Liver (tissue), 3 donors: ENCODE results near the gene NCOA3.

Experiments used
- CTCF ChIP-seq: fragments of 150-350 bp; IDR thresholded peaks from 2 replicates; pipeline ENCODE4 v1.5.1; 2017; ENCODE audit warnings: improper control_type of control experiment, low read depth, low read length; ENCODE audit not compliant: missing input control
- TAF1 ChIP-seq: conservative IDR thresholded peaks from 2 replicates; pipeline ENCODE4 v1.6.1; 2016; ENCODE audit warnings: antibody characterized with exemption, mild to moderate bottlenecking
- donor health status: healthy.
- donor health status: healthy.

- TF ChIP-seq TAF1 (no peak), CTCF (no peak)
These were observed 107.3 kb downstream of the NCOA3 start for GRCh38 chr20:47609001-47609400.
